ENCODE data around the gene SAP130.

DNA sequence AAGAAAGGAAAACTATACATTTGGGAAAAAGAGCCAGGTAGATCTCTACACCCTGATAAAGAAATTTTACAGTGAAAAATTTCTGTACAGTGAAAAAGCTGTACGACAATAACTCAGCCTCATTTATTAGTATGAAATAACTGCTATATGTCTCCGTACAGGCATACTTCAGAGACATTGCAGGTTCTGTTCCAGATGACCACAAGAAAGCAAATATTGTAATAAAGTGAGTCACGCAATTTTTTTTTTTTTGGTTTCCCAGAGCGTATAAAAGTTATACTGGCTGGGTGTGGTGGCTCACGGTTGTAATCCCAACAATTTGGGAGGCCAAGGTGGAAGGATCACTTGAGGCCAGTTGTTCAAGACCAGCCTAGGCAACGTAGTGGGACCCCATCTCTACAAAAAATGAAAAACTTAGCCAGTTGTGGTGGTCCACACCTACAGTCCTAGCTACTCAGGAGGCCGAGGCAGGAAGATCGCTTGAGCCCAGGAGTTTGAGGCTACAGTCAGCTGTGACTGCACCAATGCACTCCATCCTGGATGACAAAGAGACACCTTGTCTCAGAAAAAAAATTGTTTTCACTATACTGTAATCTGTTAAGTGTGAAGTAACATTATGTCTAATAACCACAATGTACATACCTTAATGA lies 113.9 kb downstream of the SAP130 start:
- TF ChIP-seq SUZ12 (IDR thresholded peaks at IDR 0.05): no peak
- no peak for TF ChIP-seq HDGF (IDR thresholded peaks at IDR 0.05; ENCODE audit: borderline replicate concordance)
- TF ChIP-seq ARNT (IDR thresholded peaks at IDR 0.05): no peak
- TF ChIP-seq, protein P1, sequence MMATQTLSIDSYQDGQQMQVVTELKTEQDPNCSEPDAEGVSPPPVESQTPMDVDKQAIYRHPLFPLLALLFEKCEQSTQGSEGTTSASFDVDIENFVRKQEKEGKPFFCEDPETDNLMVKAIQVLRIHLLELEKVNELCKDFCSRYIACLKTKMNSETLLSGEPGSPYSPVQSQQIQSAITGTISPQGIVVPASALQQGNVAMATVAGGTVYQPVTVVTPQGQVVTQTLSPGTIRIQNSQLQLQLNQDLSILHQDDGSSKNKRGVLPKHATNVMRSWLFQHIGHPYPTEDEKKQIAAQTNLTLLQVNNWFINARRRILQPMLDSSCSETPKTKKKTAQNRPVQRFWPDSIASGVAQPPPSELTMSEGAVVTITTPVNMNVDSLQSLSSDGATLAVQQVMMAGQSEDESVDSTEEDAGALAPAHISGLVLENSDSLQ (IDR thresholded peaks at IDR 0.05): no peak
